Measurements from ENCODE around the gene CD209.

GRCh38 chr19:7775761-7776160, 28.4 kb upstream of the CD209 start:
- TF ChIP-seq TAF1 (IDR thresholded peaks at IDR 0.05; ENCODE audit: low read depth) (no peak), TEAD4 (IDR thresholded peaks at IDR 0.05) (no peak), EP300 (IDR thresholded peaks at IDR 0.05; ENCODE audit: borderline replicate concordance) (no peak)

Data from Ishikawa (cell line).